HG03025 (cell line): ENCODE results near the gene GOLGA3.
"Not testable (repeated sequence)": the region's sequence is repeated elsewhere in the genome, so short reads cannot be mapped to it uniquely, and the experiment has no call there.

ENCODE experiments used
- ATAC-seq: cut with Tn5 transposase; IDR thresholded peaks from one replicate; pipeline ENCODE4 v1.9.1; 2021; ENCODE audit warnings: mild to moderate bottlenecking, moderate library complexity; ENCODE audit not compliant: unreplicated experiment, low FRiP score

The GOLGA3 gene

DNA sequence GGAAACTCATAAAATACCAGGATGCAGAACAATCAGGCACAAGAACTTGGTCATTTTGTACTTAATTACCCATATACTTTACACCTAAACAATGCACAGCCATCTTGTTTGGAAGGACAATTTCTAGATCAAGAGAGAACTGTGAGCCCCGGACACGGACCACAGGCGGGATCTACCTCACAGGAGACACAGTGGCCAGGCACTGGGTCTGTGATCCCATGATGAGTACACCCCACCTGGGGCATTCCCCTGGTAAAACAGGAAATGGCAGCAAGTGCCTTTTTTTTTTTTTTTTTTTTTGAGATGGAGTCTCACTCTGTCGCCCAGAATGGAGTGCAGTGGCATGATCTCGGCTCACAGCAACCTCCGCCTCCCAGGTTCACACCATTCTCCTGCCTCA is 15.2 kb downstream of the GOLGA3 start:
- no peak for ATAC-seq

DNA sequence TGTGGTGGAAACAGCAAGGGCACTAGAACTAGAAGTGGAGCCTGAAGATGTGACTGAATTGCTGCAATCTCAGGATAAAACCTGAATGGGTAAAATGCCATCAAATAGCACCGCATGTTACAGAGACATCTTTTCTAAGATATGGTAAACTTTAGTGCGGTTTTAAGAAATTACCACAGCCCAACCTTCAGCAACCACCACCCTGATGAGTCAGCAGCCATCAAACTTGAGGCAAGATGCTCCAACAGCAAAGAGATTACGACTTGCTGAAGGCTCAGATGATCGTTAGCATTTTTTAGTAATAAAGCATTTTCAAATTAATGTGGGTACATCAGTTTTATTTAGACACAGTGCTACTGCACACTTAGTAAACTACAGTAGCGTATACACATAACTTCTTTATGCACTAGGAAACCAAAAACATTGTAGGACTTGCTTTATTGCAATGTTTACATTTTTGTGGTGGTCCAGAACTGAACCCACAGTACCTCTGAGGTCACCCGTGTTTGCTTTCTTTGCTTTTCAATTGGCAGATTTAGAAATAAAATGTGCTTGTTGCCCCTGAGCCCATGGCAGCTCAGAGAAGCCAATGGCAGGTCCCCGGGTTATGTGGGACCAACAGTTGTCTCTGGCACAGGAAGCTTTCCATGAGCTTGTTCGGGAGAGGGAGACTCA is 15.9 kb downstream of the GOLGA3 start:
- no peak for ATAC-seq

DNA sequence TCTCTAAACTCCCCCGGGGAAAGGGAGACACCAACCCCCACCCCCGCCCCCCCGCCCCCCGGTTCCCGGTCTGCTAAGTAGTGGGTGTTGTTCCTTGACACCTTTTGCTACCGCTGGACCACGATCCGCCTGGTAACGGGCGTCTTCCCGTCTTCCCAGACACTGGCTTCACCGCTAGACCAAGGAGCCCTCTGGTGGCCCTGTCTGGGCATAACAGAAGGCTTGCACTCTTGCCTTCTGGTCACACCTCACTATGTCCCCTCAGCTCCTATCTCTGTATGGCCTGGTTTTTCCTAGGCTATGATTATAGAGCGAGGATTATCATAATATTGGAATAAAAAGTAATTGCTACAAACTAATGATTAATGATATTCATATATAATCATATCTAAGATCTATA is 19.3 kb downstream of the GOLGA3 start:
- ATAC-seq = not testable (repeated sequence)

DNA sequence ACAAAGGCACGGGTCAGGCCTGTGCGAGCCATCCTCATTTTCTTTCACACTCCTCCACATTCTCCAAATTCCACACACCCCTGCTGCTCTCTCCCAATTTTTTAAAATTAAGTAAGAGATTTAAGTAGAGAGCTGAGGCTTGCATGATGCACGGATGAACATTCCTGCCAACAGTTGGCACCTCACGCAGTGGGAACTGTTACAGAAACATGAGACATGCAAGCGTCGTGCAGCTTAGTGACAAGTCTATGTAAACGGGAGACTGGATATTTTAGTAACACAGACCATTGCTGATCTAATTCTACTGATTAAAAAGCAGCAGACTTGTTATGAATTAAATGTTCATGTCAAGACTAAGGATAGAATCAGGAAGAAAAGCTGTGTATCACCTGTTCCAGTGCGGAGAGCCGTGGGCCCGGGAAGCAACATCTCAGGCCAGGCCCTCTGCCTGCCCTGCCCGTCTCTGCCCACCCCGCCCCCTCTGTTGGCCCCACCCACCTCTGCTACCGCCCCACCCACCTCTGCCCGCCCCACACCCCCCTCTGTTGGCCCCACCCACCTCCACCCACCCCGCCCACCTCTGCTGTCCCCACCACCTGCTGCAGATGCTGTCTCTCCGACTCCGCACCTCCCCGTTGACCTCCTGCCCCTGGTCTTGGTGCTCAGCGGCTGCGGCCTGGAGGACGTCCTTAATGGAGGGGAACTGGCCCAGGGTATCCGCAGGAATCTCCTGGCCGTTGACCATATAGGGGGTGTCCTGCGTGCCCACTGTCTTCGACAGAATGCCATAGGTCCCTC is 21.2 kb downstream of the GOLGA3 start:
- no peak for ATAC-seq

DNA sequence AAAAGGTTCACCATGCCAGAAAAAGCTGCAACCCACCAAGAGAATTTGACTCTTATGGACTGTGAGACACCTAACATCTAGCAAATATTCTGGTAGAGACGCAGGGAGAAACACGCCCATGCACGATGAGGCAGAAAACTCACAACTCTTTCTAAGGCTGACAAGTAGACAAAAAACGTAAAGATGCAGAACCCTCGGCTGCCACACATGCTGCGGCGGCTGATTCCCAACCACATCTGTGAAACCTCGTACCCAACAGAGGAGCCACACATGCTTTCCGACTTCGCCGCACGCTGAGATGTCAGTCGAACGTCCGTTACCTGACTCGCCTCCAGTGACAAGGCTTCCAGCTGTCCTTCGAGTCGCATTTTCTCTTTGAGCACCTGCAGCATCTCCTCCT is 21.8 kb downstream of the GOLGA3 start:
- no peak for ATAC-seq

DNA sequence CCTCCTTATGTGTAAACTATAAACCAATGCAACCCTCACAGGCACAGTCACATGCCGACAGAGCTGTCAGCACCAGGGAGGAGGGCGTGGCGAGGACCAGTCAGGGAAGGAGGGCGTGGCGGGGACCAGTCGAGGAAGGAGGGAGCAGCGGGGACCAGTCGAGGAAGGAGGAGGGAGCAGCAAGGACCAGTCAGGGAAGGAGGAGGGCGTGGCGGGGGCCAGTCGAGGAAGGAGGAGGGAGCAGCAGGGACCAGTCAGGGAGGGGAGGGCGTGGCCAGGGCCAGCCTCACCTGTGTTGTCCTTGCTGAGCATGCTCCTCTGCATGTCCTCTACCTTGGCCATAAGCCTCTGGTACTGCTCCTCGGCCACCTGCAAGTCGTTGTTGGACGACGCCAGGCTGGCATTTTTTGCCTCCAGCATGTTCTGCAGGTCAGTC is 24.2 kb downstream of the GOLGA3 start:
- ATAC-seq = no peak

DNA sequence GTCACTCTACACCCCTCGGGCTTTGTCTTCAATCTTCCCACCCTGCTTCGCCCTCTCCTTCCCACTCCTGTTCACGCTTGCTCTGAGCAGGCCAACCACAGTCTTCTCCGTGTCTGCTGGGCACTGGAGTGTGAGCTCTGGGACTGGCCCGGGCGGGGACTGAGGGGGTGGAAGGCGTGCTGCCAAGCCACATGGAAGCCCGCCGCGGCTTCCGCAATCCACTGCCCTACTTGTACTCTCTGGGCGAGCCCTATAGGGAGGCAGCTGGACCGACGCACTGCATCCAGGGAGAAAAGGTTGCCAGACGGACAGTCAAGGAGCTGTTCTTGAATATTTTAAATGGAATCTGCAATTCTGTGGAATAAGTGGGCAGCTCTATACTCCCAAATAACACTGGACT is 24.8 kb downstream of the GOLGA3 start:
- ATAC-seq = no peak

DNA sequence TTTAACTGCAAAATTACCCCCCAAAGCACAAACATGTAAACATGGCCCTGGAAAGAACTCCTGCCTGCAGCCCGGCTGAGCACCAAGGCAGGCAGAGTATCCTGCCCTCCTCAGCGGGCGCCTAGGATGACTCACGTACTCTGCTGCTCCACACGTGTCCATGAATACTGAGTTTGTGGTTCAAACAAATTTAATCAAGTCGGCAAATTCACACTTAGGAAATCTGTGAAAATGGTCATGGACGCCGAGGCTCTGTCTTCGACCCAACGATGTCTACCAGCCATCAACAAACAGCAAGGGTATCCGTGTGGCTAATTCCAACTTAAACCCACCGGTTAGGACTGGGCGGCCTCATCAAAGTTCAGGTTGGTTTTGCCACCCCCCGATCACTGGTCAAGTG is 25.5 kb downstream of the GOLGA3 start:
- ATAC-seq = no peak

DNA sequence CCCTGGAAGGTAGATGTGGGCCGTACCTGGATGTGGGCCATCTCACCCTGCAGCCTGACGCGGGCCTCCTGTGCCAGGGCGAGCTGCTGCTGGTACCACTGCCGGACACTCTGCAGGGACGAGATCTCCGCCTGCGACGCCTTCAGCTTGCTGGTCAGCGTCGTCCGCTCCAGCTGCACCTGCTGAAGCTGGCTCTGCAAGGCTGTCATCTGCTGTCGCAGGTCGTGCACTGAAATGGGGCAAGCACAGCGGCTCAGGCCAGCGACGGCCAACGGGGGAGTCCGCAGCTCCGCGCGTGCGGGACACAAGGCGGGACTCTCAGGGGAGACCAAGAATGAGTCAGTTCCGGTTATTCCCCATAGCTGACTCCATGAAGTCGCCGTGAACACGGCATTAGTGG is 26.9 kb downstream of the GOLGA3 start:
- no peak for ATAC-seq

DNA sequence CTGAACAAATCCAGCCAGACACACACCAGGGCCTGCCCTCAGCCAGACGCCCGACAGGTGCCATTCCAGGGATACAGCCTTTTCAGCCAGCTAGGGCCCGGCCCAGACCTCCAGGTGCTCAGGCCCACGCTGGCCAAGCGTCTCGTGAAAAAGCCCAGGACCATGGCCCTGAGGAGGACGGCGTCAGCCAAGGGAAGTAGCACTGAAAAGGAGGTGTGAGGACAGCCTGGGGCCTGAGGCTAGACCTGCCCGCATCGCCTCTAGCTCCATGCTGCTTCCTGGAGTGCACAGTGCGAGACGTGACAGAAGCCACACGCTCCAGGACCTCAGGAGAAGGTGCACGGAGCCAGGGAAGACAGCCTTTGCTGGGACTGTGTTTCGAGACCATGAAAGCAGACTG is 29.8 kb downstream of the GOLGA3 start:
- ATAC-seq = no peak

DNA sequence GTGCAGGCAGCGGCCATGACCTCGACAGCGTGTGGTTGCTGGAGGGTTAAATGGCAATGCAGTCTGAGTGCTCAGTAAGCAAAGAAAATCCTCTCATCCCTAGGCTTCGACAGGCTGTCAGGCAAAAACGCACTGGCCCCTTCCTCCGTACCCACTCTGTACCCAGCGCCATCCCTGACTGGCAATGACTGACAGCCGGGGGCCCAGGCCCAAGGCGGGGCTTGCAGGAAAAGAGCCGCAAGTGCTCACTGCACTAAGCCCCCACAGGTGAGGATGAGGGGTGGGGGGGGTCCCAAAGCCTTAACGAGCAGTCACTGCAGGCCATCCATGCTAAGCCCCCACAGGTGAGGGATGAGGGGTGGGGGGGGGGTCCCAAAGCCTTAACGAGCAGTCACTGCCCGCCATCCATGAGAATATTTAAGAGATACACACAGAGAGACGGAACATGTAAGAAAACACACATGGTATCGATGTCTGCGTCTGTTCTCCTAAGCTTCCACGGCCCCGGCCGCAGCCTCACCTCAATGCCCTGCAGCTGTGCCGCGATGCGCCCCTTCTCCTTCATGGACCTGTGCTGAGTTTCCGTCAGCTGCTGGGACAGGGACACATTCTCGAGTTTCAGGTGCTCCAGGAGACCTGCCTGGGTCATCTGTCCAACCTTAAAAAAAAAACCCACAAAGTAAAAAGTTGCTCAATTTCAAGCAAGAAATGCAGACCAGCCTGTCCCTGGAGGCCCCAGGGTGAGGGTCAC is 30.7 kb downstream of the GOLGA3 start:
- no peak for ATAC-seq

DNA sequence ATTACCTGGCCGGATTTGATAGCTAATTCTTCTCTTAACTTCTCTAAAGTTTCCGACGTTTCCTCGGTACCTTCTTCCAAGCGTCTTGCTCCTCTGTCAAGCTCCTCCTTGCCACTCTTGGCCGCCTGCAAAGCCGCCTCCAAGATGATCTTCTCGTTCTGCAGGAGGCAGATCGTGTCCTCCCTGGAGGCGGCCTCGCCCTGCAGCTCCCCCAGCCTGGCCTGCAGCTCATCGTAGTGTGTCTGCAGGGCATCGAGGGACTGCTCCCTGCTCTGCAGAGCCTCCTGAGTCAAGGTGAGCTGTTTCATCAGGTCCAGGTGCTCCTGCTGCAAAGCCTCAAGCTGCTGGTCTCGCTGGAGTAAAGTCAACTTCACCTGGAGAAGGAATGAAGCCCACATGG is 32.8 kb downstream of the GOLGA3 start:
- no peak for ATAC-seq

DNA sequence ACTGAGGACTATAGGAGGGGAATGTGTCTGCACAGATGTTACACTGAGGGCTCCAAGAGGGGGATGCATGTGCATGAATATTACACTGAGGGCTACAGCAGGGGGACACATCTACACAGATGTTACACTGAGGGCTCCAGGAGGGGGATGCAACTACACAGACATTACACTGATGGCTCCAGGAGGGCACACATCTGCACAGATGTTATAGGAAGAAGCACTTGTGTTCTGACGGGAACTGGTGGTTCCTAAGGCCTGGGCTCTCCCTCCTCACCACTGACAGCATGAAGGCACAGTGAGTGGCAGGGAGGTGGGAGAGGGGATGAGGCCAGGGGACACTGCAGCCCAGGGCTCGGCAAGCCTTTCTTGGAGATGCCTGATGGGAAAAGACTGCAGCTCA is 36.7 kb downstream of the GOLGA3 start:
- ATAC-seq = not testable (repeated sequence)

DNA sequence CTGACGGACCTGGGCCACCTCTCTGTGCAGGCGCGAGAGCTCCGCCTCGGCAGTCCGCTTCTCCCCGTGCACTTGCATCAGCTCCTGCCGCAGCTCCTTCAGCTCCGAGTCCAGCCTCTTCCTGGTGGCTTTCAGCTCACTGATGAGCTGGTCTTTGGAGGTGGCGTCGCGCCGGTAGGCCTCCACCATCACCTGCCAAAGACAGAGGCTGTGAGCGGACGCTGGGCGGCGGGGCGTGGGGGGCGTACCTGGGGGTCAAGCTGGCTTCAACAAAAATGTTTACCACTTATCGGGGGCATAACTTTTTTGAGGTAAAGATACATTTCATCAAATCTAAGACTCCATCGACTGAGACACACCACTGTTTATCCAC is 39.6 kb downstream of the GOLGA3 start:
- ATAC-seq = no peak

DNA sequence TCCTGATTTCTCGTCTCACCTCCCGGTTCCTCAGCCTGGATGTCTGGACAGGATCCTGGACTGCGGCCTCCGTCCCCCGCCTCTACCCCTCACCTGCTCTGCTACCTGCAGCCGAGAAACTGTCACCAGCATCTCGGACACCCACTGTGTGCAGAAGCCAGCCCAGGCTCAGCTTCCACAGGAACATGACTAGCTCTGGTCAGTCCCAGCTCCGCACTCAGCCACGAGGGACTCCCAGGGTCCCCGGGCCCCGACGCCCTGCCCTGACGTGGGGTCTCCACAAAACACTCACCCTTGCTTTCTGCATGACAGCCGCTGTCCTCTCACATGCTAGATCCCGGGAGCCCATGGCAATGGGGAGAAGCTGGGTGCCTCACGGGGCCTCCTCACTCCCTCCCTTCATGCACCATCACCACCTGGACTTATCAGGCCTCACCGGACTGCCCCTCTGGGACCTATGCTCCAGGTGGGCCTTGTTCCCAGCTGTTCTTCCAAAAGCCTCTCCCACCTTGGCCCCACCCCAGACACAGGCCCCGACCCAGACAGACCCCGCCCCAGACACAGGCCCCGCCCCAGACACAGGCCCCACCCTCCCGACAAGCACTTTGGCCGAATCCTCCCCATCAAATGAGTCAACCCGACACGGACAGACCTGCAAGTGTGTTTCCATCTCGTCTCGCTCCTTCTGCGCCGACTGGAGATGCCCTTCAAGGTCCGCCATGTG is 40.1 kb downstream of the GOLGA3 start:
- ATAC-seq = no peak

DNA sequence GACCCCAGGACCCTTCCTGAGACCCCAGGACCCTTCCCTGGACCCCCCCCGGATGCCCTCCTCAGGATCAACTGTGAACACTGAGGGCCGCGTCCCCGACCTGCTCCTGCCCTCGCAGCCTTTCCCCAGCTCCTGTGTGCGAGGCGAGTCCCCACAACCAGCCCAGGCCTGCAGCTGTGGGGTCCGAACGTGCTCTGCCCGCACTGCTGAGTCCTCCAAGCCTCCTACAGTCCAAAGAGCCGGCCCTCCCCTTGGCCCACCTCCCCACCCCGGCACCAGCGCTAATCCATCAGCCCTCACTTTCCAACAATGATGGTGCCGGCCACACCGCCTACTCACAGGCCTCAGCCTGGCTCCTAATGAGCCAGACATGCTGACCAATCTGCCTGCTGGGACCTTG is 40.8 kb downstream of the GOLGA3 start:
- no peak for ATAC-seq

DNA sequence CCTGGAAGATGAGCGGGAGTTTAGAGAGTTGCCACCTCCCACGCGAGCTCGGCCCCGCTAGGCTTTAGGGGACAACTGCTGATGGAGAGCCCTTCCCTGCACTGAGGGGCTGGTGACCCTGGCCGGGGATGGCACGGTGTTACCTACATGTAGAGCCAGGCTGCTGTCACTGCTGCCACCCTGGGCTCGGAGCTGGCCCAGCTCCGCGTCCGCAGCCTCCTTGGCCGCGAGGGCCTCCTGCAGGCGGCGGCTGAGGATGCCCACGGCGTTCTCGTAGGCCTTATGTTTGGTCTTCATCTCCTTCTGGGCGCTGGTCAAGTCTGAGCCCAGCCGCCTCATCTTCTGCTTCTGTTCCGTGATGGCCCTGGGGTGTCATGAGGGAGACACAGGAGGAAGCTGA is 42.5 kb downstream of the GOLGA3 start:
- no peak for ATAC-seq

DNA sequence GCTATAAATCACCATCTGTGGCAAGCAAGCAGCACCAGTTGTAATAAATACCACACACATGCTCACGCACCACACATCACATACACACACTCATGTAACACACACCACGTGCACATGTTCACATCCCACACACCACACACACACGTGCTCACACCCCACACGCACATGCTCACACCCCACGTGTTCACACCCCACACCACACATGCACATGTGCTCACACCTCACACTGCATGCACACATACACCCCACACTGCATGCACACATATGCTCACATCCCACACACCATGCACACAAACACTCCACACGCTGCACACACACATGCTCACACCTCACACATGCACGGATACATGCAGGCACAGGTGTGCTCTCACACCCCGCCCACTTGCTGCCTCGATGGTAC is 44.1 kb downstream of the GOLGA3 start:
- no peak for ATAC-seq

DNA sequence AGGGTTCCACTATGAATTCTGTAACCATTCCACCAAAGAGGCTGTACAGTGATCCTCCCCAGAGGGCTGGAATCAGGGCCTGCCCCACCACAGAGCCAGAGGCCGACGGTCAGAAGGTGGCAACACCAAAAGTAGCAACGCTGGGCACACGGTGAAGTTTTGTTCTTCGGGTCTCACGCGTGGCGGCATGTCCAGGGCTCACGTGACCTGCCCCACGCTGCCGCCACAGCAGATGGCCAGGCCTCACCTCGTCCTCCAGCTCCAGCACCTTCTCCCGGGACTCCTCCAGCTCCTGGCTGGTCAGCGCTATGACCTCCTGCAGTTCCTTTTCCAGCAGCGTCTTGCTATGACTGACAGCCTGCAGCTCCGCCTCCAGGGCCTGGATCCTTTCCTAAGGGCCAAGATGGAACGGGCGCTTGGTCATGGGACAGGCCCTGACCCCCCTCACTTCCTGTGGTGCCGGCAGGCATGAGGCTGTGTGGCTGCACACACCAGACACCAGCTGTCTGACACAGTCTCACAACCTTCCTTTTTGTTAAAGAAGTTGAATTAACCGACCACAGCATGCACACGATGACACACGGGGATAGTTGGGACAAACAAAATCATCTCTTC is 44.6 kb downstream of the GOLGA3 start:
- ATAC-seq = no peak

DNA sequence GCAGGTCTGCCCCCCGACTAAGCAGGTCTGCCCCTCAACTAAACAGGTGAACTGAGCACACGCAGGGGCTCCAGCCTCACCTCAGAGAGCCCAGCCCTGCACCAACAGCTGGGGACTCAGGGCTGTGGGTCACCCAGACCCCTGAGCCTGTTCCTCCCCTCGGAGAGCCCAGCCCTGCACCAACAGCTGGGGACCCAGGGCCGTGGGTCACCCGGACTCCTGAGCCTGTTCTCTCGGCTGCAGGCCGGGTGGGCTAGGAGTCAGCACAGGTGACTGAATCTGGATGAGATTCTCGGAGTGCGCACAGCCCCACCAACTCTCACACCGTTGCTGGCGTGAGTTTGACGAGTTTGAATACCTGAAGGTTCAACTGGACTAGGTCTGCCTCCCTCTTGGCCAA is 46.7 kb downstream of the GOLGA3 start:
- ATAC-seq = no peak
